HUES48 (cell line): ENCODE data around the gene EEF1AKMT4.

Experiments
- H3K27ac ChIP-seq: one replicate; pipeline ENCODE4 v1.7.0; 2013; ENCODE audit warnings: low read depth, low read length, inconsistent platforms
- H3K27me3 ChIP-seq: 2 replicates; pipeline ENCODE4 v1.6.1; 2013; ENCODE audit warnings: mild to moderate bottlenecking, low read length; ENCODE audit not compliant: control insufficient read depth, insufficient read depth
- H3K36me3 ChIP-seq: 2 replicates; pipeline ENCODE4 v1.6.1; 2013; ENCODE audit warnings: low read length; ENCODE audit not compliant: control insufficient read depth, insufficient read depth
- H3K4me1 ChIP-seq: 2 replicates; pipeline ENCODE4 v1.6.1; 2013; ENCODE audit warnings: mild to moderate bottlenecking, low read length; ENCODE audit not compliant: control insufficient read depth, insufficient read depth
- H3K4me3 ChIP-seq: 2 replicates; pipeline ENCODE4 v1.5.1; 2013; ENCODE audit warnings: mild to moderate bottlenecking, low read depth, low read length
- H3K9ac ChIP-seq: 2 replicates; pipeline ENCODE4 v1.6.1; 2013; ENCODE audit warnings: mild to moderate bottlenecking, low read depth, low read length, moderate library complexity
- H3K9me3 ChIP-seq: 2 replicates; pipeline ENCODE4 v1.6.1; 2013; ENCODE audit warnings: low read length; ENCODE audit not compliant: control insufficient read depth, insufficient read depth

EEF1AKMT4 gene

DNA sequence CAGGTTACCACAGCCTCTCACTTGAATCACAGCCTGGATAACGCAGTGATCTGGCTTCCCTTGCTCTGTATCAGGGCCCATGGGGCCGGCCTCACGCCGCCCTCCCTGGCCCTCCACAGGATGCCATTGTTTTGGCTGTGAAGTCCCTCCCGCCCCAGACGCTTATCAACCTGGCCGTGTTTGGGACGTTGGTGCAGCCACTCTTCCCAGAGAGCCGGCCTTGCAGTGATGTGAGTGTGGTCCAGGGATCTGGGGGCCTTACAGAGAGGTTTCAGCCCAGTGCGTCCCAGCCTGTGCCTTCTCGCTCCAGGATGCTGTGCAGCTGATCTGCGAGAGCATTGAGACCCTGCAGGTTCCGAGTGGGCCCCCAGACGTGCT, 13.4 kb upstream of the EEF1AKMT4 start:
- no peaks in the 10 kb centered on the region for H3K36me3 ChIP-seq
- H3K27me3 ChIP-seq: peaks cover 34% of the 10 kb centered on the region
- H3K9ac ChIP-seq: no peak overlapping the region
- H3K4me3 ChIP-seq: no peak overlapping the region
- H3K9me3 ChIP-seq: no peaks in the 10 kb centered on the region
- H3K4me1 ChIP-seq: no peaks in the 10 kb centered on the region
- no peak overlapping the region for H3K27ac ChIP-seq

DNA sequence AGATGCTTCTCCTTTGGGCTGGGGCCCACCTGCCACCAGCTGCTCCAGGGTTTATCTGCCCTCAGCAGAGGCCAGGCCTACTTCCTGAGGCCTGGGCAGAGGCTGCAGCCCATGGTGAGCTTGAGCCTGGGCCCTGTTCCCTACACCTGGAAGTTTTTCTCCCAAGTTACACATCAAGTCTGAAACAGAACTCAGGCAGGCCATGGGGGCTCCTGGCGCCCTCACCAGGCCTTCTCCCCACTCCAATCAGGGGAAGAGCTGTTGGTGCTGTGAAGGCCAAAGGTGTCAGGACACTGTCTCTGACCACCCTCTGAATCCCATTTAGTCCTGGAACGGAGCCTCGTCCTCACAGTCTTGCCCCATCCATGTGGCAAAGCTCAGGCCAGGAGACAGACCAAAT, 12.8 kb upstream of the EEF1AKMT4 start:
- Histone ChIP-seq H3K4me1 (no peaks in the 10 kb centered on the region), H3K27me3 (peaks cover 28% of the 10 kb centered on the region), H3K9ac (no peak overlapping the region), H3K36me3 (no peaks in the 10 kb centered on the region), H3K4me3 (no peak overlapping the region), H3K9me3 (no peaks in the 10 kb centered on the region), H3K27ac (no peak overlapping the region)

DNA sequence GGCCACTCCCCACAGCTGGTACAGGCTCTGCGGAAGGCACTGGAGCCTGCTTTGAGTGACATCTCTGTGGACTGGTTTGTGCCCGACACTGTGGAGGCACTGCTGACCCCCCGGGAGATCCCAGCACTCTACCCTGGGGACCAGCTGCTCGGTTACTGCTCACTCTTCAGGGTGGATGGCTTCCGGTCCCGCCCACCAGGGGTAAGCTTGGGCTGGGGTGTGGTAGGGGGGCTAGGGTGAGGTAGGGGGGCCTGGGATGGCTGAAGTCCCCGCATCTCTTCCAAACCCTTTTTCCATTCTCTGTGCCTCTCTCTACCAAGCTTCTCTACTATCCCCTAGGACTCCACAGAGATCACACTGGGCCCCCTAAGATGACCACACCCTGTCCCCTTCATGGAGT, 12.3 kb upstream of the EEF1AKMT4 start:
- no peak overlapping the region for H3K9ac ChIP-seq
- H3K27me3 ChIP-seq: peaks cover 22% of the 10 kb centered on the region
- H3K27ac ChIP-seq: no peak overlapping the region
- H3K36me3 ChIP-seq: peaks cover 1% of the 10 kb centered on the region
- no peaks in the 10 kb centered on the region for H3K9me3 ChIP-seq
- H3K4me1 ChIP-seq: no peaks in the 10 kb centered on the region
- no peak overlapping the region for H3K4me3 ChIP-seq

DNA sequence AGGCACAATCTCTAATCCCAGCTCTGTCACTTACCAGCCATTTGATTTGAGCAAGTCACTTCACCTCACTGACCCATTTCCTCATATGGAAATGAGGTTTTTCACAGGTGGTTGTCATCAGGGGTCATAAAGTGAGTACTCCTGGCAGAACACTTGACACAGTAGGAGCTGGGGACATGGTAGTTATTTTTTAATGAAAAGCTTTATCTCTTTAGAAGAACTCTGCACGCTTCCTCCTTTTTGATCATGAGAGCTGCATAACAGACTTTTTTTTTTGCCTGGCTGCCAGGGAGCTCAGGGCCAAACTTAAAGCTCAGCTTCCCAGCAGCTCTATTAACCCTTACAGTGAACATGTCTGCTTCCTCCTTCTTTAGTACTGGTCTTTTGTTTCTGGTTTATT, 11.7 kb upstream of the EEF1AKMT4 start:
- Histone ChIP-seq H3K4me3 (no peak overlapping the region), H3K27me3 (peaks cover 16% of the 10 kb centered on the region), H3K4me1 (no peaks in the 10 kb centered on the region), H3K36me3 (peaks cover 7% of the 10 kb centered on the region), H3K27ac (no peak overlapping the region), H3K9ac (no peak overlapping the region), H3K9me3 (no peaks in the 10 kb centered on the region)

DNA sequence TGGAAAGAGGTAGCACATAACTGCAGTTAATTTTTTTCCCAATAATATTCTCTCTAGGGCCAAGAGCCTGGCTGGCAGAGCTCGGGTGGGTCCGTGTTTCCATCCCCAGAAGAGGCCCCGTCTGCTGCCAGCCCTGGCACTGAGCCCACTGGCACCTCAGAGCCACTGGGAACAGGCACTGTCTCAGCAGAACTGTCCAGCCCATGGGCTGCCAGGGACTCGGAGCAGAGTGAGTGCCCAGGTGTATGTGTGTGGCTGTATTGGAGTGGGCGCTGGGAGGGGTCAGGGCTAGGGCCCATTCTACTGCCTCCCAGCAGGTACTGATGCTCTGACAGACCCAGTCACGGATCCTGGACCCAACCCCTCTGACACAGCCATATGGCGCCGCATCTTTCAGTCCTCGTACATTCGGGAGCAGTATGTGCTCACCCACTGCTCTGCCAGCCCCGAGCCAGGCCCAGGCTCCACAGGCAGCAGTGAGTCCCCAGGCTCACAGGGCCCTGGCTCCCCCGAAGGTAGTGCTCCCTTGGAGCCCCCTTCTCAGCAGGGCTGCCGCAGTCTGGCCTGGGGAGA, 11.1 kb upstream of the EEF1AKMT4 start:
- no peaks in the 10 kb centered on the region for H3K4me1 ChIP-seq
- peaks cover 11% of the 10 kb centered on the region; the same call in 1 of the 2 replicates for H3K27me3 ChIP-seq
- H3K9me3 ChIP-seq: no peaks in the 10 kb centered on the region
- H3K9ac ChIP-seq: no peak overlapping the region
- peaks cover 13% of the 10 kb centered on the region for H3K36me3 ChIP-seq
- H3K4me3 ChIP-seq: no peak overlapping the region
- H3K27ac ChIP-seq: no peak overlapping the region

DNA sequence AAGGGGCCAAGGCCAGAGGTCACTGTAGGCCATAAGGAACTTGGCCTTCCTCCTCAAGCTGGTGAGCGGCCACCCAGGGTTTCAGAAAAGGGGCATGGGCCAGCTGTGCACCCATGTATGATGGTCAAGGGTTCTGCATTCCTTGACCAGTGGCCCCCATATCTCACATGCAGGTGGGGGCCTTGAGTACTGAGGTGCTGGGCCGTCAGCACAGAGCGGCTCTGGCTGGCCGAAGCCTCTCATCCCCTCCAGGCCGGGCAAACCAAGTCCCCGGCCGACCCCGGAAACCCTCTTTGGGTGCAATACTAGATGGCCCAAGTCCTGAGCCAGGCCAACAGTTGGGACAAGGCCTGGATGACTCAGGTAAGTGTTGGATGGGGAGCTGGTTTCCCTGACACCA, 10.3 kb upstream of the EEF1AKMT4 start:
- peaks cover 20% of the 10 kb centered on the region for H3K36me3 ChIP-seq
- no peaks in the 10 kb centered on the region for H3K9me3 ChIP-seq
- peaks cover 6% of the 10 kb centered on the region; the same call in 1 of the 2 replicates for H3K27me3 ChIP-seq
- H3K4me1 ChIP-seq: no peaks in the 10 kb centered on the region
- H3K4me3 ChIP-seq: no peak overlapping the region
- H3K27ac ChIP-seq: no peak overlapping the region
- no peak overlapping the region for H3K9ac ChIP-seq

DNA sequence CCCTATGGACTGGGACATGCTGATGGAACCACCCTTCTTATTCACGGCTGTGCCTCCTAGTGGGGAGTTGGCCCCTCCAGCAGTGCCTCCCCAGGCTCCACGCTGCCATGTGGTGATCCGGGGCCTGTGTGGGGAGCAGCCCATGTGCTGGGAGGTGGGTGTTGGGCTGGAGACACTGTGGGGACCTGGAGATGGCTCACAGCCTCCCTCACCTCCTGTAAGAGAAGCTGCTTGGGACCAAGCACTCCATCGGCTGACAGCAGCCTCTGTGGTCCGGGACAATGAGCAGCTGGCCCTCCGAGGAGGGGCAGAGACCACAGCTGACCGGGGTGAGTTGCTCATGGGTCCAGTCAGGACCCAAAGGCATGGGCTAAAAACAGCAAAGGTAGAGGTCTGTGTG, 9.8 kb upstream of the EEF1AKMT4 start:
- H3K4me3 ChIP-seq: no peak overlapping the region
- H3K27ac ChIP-seq: no peak overlapping the region
- no peaks in the 10 kb centered on the region for H3K4me1 ChIP-seq
- H3K27me3 ChIP-seq: peaks cover 6% of the 10 kb centered on the region; the same call in 1 of the 2 replicates
- H3K9me3 ChIP-seq: no peaks in the 10 kb centered on the region
- peaks cover 25% of the 10 kb centered on the region for H3K36me3 ChIP-seq
- no peak overlapping the region for H3K9ac ChIP-seq

DNA sequence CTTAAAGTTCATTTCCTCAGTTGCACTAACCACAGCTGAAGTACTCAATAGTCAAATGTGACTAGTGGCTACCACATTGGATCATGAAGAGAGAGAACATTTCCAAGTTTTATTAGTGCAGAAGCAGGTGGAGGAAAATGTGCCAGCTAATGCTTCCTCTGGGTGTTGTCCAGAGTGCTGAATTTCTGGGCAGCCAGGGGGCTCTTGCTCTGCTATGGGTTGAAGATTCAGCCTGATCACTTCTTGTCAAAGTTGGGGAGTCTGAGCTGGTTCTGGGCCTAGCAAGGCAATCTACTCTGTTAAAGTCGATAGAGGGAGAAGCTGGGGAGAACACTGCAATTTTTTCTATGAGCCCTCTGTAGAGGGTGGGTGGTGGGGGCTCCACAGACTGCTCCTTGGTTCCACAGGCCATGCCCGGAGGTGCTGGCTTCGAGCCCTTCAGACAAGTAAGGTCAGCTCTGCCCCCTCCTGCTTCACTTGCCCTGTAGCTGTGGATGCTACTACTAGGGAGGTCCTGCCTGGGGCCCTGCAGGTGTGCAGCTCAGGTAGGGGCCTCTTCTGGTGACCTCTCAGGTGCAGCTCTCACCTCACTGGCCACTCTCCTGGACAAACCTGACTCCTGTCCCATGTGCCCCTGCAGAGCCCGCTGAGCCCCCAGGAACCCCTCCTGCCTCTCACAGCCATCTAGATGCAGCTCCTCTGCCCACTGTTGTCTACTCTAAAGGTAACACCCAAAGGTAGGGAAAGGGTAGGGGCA, 8.9 kb upstream of the EEF1AKMT4 start:
- H3K9ac ChIP-seq: no peak overlapping the region
- no peak overlapping the region for H3K4me3 ChIP-seq
- peaks cover 6% of the 10 kb centered on the region; the same call in 1 of the 2 replicates for H3K27me3 ChIP-seq
- H3K36me3 ChIP-seq: peaks cover 34% of the 10 kb centered on the region
- H3K9me3 ChIP-seq: no peaks in the 10 kb centered on the region
- H3K27ac ChIP-seq: no peak overlapping the region
- H3K4me1 ChIP-seq: no peaks in the 10 kb centered on the region

DNA sequence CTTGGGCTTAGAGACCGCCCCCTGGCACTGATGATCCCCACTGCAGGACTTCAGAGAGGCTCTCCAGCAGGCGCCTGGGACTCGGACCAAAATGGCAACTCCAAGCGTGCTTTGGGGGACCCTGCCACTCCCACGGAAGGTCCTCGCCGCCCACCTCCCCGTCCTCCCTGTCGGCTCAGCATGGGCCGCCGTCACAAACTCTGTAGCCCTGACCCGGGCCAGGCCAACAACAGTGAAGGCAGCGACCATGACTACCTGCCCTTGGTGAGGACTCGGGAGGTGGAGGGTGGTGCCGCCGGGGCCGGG, 8.4 kb upstream of the EEF1AKMT4 start:
- H3K36me3 ChIP-seq: peaks cover 38% of the 10 kb centered on the region
- H3K9me3 ChIP-seq: no peaks in the 10 kb centered on the region
- no peak overlapping the region for H3K27ac ChIP-seq
- H3K27me3 ChIP-seq: peaks cover 6% of the 10 kb centered on the region; the same call in 1 of the 2 replicates
- H3K9ac ChIP-seq: no peak overlapping the region
- no peaks in the 10 kb centered on the region for H3K4me1 ChIP-seq
- H3K4me3 ChIP-seq: peak overlapping the region; percentile 52; the same call in 1 of the 2 replicates

DNA sequence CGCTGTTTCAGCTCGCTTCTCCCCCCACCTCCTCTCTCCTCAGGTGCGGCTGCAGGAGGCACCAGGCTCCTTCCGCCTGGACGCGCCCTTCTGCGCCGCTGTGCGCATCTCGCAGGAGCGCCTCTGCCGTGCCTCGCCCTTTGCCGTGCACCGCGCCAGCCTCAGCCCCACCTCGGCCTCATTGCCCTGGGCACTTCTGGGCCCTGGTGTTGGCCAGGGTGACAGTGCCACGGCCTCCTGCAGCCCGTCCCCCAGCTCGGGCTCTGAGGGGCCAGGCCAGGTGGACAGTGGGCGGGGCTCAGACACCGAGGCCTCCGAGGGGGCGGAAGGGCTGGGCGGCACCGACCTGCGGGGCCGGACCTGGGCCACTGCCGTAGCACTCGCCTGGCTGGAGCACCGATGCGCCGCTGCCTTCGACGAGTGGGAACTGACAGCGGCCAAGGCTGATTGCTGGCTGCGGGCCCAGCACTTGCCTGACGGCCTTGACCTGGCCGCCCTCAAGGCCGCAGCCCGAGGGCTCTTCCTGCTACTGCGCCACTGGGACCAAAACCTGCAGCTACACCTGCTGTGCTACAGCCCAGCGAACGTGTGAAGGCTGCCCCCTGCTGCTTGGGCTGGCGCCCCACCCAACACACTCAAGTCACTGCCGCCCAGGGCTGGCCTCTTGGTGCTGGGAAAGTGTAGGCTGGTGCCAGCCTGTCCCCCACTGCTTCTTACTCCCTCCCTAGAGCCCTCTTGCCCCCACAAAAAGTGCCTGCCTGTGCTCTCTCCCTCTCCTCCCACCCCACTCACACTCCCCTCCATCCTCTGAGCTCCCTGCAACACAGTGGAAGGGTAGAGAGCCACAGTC, 7.8 kb upstream of the EEF1AKMT4 start:
- Histone ChIP-seq H3K9me3 (no peaks in the 10 kb centered on the region), H3K27me3 (peaks cover 6% of the 10 kb centered on the region; the same call in 1 of the 2 replicates), H3K9ac (no peak overlapping the region), H3K4me1 (no peaks in the 10 kb centered on the region), H3K27ac (no peak overlapping the region), H3K4me3 (peak overlapping the region; percentile 52; the same call in 1 of the 2 replicates), H3K36me3 (peaks cover 38% of the 10 kb centered on the region)

DNA sequence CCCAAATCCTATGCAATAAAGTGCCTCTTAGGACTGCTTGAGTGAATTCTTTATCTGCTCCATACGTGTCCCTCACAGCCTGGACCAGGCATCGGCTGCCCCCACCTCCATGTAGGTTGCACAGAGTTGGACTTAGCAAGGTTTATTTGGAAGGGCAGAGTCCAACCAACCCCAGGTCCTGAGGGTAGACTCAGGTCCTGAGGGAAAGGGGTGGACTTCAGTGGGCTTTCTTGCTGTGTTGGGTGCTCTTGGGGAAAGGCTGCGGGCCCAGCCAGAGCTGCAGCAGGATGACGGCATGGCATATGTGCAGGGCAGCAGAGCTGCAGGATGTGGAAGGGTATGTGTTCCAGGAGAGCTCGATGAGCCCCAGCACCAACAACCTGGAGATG, 7.2 kb upstream of the EEF1AKMT4 start:
- Histone ChIP-seq H3K9ac (no peak overlapping the region), H3K4me1 (no peaks in the 10 kb centered on the region), H3K27me3 (peaks cover 6% of the 10 kb centered on the region; the same call in 1 of the 2 replicates), H3K36me3 (peaks cover 38% of the 10 kb centered on the region), H3K4me3 (no peak overlapping the region), H3K27ac (no peak overlapping the region), H3K9me3 (no peaks in the 10 kb centered on the region)
